Measurements from ENCODE around the gene KREMEN1.

Gene KREMEN1

GRCh38 chr22:29149841-29150555, 77.2 kb downstream of the KREMEN1 start:
- TF ChIP-seq CTCF (IDR thresholded peaks at IDR 0.05; ENCODE audit: control insufficient read depth, insufficient read depth, low read depth, low read length, missing control alignments), result no peak
- no peak overlapping the region for H3K4me3 ChIP-seq (ENCODE audit: control insufficient read depth, low read depth, low read length)
- no peak for DNase-seq (ENCODE audit: low read depth)

GRCh38 chr22:29150701-29151100, 77.9 kb downstream of the KREMEN1 start:
- no peak overlapping the region for H3K4me3 ChIP-seq (ENCODE audit: control insufficient read depth, low read depth, low read length)
- no peak for DNase-seq (ENCODE audit: low read depth)
- no peak for TF ChIP-seq CTCF (IDR thresholded peaks at IDR 0.05; ENCODE audit: control insufficient read depth, insufficient read depth, low read depth, low read length, missing control alignments)

GRCh38 chr22:29151316-29151715, 78.5 kb downstream of the KREMEN1 start:
- no peak for TF ChIP-seq CTCF (IDR thresholded peaks at IDR 0.05; ENCODE audit: control insufficient read depth, insufficient read depth, low read depth, low read length, missing control alignments)
- H3K4me3 ChIP-seq (ENCODE audit: control insufficient read depth, low read depth, low read length), result no peak overlapping the region
- DNase-seq (ENCODE audit: low read depth), result no peak

- no peak for DNase-seq (ENCODE audit: low read depth)
Observed at GRCh38 chr22:29152045-29152953, 79.5 kb downstream of the KREMEN1 start.

GRCh38 chr22:29152954-29153719, 80.3 kb downstream of the KREMEN1 start:
- DNase-seq (ENCODE audit: low read depth), result no peak
- TF ChIP-seq CTCF (IDR thresholded peaks at IDR 0.05; ENCODE audit: control insufficient read depth, insufficient read depth, low read depth, low read length, missing control alignments), result no peak
- H3K4me3 ChIP-seq (ENCODE audit: control insufficient read depth, low read depth, low read length), result no peak overlapping the region

More at GRCh38 chr22:29152045-29152953, 79.5 kb downstream of the KREMEN1 start:
- no peak for TF ChIP-seq CTCF (IDR thresholded peaks at IDR 0.05; ENCODE audit: control insufficient read depth, insufficient read depth, low read depth, low read length, missing control alignments)
- H3K4me3 ChIP-seq (ENCODE audit: control insufficient read depth, low read depth, low read length), result no peak overlapping the region

GRCh38 chr22:29154364-29155048, 81.7 kb downstream of the KREMEN1 start:
- TF ChIP-seq CTCF (IDR thresholded peaks at IDR 0.05; ENCODE audit: control insufficient read depth, insufficient read depth, low read depth, low read length, missing control alignments), result peak; percentile 92
- DNase-seq (ENCODE audit: low read depth), result no peak
- no peak overlapping the region for H3K4me3 ChIP-seq (ENCODE audit: control insufficient read depth, low read depth, low read length)
